GM12891 (cell line): ENCODE results near the gene ZNF236.

ENCODE experiments used
- DNase-seq: peaks from one replicate; pipeline ENCODE4 v3.0.0; 2011; ENCODE audit warnings: low spot score; ENCODE audit not compliant: insufficient read length
- FAIRE-seq: peaks from 2 replicates; lab custom pipeline; 2011; peaks lifted over from hg19 to GRCh38; lab: Jason Lieb, UNC
- PAX5 ChIP-seq: IDR thresholded peaks from 2 replicates; pipeline ENCODE4 v1.6.1; 2011; ENCODE audit warnings: low read length, moderate library complexity, mild to moderate bottlenecking; ENCODE audit not compliant: insufficient read depth, severe bottlenecking
- POLR2A ChIP-seq: IDR thresholded peaks from 2 replicates; pipeline ENCODE4 v1.6.1; 2011; ENCODE audit warnings: low read depth, low read length, control low read depth
- POLR2AphosphoS5 ChIP-seq: IDR thresholded peaks from 2 replicates; pipeline ENCODE4 v1.6.1; 2011; ENCODE audit warnings: low read depth, low read length, control low read depth
- POU2F2 ChIP-seq: IDR thresholded peaks from 2 replicates; pipeline ENCODE4 v1.6.1; 2011; ENCODE audit warnings: low read depth, mild to moderate bottlenecking, control low read depth, low read length, moderate library complexity
- SPI1 ChIP-seq: IDR thresholded peaks from 2 replicates; pipeline ENCODE4 v1.6.1; 2011; ENCODE audit warnings: low read depth, low read length, control low read depth
- TAF1 ChIP-seq: IDR thresholded peaks from 2 replicates; pipeline ENCODE4 v1.6.1; 2011; ENCODE audit warnings: low read depth, low read length, control low read depth

Gene ZNF236

GRCh38 chr18:76897257-76897656, 74.9 kb downstream of the ZNF236 start:
- FAIRE-seq (peak; percentile 40), DNase-seq (no peak)
- no peak for TF ChIP-seq PAX5
- TF ChIP-seq POLR2A = no peak
- no peak for TF ChIP-seq POU2F2
- TF ChIP-seq POLR2AphosphoS5 = no peak
- no peak for TF ChIP-seq SPI1
- TF ChIP-seq TAF1 = no peak

- FAIRE-seq = no peak
- no peak for TF ChIP-seq PAX5
- TF ChIP-seq SPI1 = no peak
- TF ChIP-seq POU2F2 = no peak
Measured at GRCh38 chr18:76903386-76903785, 81.0 kb downstream of the ZNF236 start.

DNA sequence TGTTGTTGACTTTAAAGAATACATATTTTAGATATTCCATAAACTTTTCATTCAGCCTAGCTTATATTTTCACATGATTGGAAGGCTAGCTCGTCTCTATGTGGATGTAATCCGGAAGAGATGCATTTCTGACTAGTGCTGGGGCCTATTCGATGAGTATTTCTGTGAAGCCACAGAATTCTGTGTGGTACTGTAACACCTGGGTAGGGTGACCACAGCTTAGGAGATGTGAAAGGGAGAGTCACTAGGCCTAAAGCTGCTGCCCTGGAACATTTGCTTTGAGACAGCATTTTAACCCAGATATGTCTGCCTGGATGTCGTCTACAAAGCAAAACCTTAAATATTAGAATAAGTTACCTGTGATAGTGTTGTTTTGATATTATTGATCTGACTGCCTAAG, 83.5 kb downstream of the ZNF236 start:
- FAIRE-seq (no peak), DNase-seq (no peak)
- TF ChIP-seq POLR2AphosphoS5 (no peak), TAF1 (no peak), POLR2A (no peak), SPI1 (no peak), PAX5 (no peak), POU2F2 (no peak)

More at GRCh38 chr18:76903386-76903785, 81.0 kb downstream of the ZNF236 start:
- DNase-seq = no peak

- FAIRE-seq (no peak), DNase-seq (no peak)
- TF ChIP-seq POLR2AphosphoS5 = no peak
- no peak for TF ChIP-seq POLR2A
- no peak for TF ChIP-seq TAF1
- TF ChIP-seq PAX5 = no peak
- no peak for TF ChIP-seq SPI1
- TF ChIP-seq POU2F2 = no peak
Measured at GRCh38 chr18:76908277-76908676, 85.9 kb downstream of the ZNF236 start.

DNA sequence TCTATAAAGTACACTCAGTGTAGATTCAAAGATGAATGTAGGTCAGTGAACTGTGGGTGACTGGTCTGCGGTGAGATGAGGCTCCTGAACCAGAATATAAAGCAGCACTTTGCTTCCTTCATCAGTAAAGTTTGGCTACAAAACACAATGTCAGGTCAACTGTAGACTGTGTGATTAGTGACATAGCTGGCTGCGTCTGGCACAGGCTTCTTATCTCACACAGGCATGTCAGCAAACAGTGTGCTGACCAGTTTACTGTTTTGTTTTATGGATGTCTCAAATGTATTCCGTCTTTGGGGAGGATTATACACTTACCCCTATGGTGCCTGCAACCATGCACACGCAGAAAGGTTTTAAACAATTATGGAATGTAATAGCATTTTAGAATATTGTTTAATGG, 87.1 kb downstream of the ZNF236 start:
- FAIRE-seq = no peak
- TF ChIP-seq POLR2A (no peak), SPI1 (no peak), POLR2AphosphoS5 (no peak), PAX5 (no peak), TAF1 (no peak), POU2F2 (no peak)
- DNase-seq = no peak

GRCh38 chr18:76911440-76911839, 89.1 kb downstream of the ZNF236 start:
- FAIRE-seq (no peak), DNase-seq (no peak)
- TF ChIP-seq PAX5 (no peak), POLR2AphosphoS5 (no peak), TAF1 (no peak), POU2F2 (no peak), SPI1 (no peak), POLR2A (no peak)

- FAIRE-seq (no peak), DNase-seq (no peak)
- TF ChIP-seq PAX5 (no peak), POLR2A (no peak)
Measured at GRCh38 chr18:76913583-76913982, 91.2 kb downstream of the ZNF236 start.

GRCh38 chr18:76914314-76914713, 92.0 kb downstream of the ZNF236 start:
- TF ChIP-seq POLR2AphosphoS5 (no peak), TAF1 (no peak), POU2F2 (peak; percentile 50; the same call in 1 of the 2 replicates), PAX5 (no peak), POLR2A (no peak), SPI1 (no peak)
- FAIRE-seq (peak; percentile 77), DNase-seq (no peak)

GRCh38 chr18:76914796-76915195, 92.4 kb downstream of the ZNF236 start:
- FAIRE-seq (no peak), DNase-seq (no peak)
- TF ChIP-seq SPI1 (no peak), POU2F2 (no peak), POLR2AphosphoS5 (no peak), PAX5 (no peak), TAF1 (no peak), POLR2A (no peak)

GRCh38 chr18:76915456-76915855, 93.1 kb downstream of the ZNF236 start:
- no peak for FAIRE-seq
- no peak for DNase-seq
- TF ChIP-seq POLR2AphosphoS5 (no peak), SPI1 (no peak)

- peak; percentile 59 for FAIRE-seq
- TF ChIP-seq POLR2AphosphoS5 (no peak), PAX5 (no peak), SPI1 (no peak), POLR2A (no peak), POU2F2 (no peak), TAF1 (no peak)
- no peak for DNase-seq
Measured at GRCh38 chr18:76920974-76921373, 98.6 kb downstream of the ZNF236 start.
